Smooth muscle cell of the brain vasculature (primary cell): Measurements from ENCODE around the gene NOSTRIN.
"Not testable (repeated sequence)": the region's sequence is repeated elsewhere in the genome, so short reads cannot be mapped to it uniquely, and the experiment has no call there.

Experiments used
- DNase-seq: peaks from one replicate; pipeline ENCODE4 v3.0.0-alpha.2; 2012; ENCODE audit warnings: low read depth, low spot score

Gene NOSTRIN

GRCh38 chr2:168819050-168819715 lies 16.7 kb downstream of the NOSTRIN start:
- no peak for DNase-seq

GRCh38 chr2:168819829-168820489 lies 17.5 kb downstream of the NOSTRIN start:
- DNase-seq: no peak

DNA sequence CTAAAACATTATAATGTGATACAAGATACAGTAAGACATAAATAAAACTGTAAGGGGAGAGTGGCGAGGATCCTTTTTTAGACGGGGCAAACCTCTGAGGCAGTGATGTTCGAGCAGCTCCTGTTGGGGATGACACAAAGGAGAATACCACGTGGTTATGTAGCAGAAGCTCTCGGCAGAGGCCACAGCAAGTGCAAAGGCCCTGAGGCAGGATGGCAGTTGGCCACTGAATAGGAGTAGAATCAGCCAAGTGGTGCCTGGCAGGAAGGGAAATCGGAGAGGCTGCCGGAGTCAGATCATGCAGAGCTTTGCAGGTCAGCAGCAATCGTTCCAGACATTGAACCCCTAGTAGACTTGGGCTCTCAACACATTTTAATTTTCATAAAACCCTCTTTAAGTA lies 19.1 kb downstream of the NOSTRIN start:
- no peak for DNase-seq

DNA sequence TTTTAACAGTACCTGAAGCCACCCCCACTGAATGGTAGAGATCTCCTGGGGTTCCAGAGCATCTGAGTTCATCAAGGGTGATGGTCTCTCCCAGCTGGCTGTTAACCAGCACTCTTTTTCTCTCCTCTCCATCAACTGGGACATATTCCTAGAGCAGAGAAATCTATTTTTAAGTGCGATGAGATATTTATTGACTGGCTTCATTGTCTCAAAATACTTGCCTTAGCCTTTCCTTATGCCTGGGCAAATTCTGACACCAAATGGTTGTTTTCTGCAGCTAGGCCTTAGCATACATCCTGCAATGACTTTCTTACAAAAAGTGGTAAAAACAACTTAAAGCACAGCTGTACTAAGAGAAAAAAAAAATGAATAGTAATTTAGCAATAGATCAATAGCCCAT lies 19.6 kb downstream of the NOSTRIN start:
- DNase-seq: no peak

DNA sequence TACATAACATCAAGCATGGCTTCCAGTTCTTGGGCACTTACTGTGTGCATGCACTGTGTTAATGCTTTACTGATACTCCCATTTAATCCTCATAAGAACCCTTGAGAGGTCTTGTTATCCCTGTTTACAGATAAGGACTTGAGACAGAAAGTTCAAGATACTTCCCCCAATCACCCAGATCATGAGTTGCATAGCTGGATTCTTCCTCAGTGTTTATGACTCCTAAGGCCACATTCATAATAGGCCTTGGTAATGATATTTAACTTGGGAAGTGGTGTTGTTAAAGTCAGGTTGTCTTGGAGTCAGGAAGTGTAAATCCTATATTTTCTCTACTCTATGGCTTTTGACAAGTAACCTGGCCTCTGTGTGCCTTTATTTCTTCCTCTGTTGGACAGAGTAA lies 22.7 kb downstream of the NOSTRIN start:
- DNase-seq: no peak

DNA sequence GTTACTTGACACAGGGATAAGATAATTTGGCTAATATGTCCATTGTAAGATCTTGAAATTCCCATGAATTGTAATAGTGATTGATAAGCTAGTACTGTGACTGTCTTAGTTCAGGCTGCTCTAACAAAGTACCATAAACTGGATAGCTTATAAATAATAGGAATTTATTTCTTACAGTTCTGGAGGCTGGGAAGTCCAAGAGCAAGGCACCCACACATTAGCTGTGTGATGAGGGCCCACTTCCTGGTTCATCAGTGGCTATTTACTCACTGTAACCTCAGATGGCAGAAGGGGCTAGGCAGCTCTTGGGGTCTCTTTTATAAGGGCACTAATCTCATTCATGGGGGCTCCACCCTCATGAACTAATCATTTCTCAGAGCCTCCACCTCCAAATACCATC lies 28.5 kb downstream of the NOSTRIN start:
- DNase-seq: no peak

- no peak for DNase-seq
Observed at GRCh38 chr2:168831662-168832061, 29.2 kb downstream of the NOSTRIN start.

DNA sequence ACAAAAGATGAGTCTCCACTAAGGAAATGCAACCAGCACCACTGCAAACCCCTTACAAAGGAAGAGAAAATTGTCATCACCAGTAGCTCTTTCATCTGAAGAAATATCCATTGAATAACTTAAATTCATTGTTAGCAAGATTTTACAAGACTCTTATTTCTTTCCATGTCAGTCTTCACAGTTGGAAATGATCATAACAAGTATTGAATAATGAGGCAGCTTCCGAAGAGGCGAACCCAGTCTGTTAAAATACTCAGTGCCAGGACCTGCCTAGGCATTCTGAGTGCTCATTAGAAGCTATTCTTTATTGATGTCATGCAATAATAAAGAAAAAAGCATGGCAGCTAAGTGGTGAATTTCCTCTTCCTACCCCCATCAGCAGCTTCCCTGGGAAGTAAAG lies 33.5 kb downstream of the NOSTRIN start:
- DNase-seq: no peak

DNA sequence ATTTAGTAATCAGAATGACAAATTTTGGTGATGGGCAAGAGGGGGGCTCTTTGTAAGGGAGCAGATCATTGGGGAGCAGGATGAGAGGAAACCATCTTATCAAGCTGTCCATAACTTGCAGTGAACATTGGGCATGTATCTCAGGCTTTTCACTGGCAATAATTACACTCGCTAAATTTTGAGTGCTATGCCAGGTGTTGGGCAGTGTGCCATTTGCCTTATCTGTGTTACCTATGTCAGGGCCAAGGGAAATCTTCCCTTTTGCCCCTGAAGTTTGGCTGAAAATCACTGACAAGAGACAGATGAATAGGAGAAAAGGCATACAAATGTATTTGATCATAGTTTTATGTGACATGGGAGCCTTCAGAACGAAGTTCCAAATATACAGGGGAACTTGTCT lies 39.0 kb downstream of the NOSTRIN start:
- DNase-seq: no peak

GRCh38 chr2:168843253-168843652 lies 40.8 kb downstream of the NOSTRIN start:
- DNase-seq: no peak

DNA sequence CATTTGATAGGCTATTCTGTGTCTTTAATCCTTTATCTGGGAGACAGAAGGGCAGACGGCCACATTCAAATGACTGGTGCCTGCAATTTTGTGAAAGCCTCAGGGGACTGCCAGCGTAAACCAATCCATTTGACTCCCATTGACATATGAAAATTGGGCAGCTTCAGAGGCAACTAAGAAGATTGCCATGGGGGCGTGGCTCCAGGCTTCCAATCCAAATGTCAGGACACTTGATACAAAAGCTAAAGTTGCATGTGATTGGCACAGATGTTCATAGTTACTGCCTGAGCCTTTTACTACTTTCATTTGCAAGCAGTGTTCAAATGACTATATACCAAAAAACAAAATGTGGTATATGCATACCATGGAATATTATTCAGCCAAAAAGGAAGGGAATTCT lies 45.8 kb downstream of the NOSTRIN start:
- DNase-seq: no peak

- peak; percentile 7 for DNase-seq
Observed at GRCh38 chr2:168849610-168850009, 47.2 kb downstream of the NOSTRIN start.

GRCh38 chr2:168850846-168851245 lies 48.4 kb downstream of the NOSTRIN start:
- no peak for DNase-seq

DNA sequence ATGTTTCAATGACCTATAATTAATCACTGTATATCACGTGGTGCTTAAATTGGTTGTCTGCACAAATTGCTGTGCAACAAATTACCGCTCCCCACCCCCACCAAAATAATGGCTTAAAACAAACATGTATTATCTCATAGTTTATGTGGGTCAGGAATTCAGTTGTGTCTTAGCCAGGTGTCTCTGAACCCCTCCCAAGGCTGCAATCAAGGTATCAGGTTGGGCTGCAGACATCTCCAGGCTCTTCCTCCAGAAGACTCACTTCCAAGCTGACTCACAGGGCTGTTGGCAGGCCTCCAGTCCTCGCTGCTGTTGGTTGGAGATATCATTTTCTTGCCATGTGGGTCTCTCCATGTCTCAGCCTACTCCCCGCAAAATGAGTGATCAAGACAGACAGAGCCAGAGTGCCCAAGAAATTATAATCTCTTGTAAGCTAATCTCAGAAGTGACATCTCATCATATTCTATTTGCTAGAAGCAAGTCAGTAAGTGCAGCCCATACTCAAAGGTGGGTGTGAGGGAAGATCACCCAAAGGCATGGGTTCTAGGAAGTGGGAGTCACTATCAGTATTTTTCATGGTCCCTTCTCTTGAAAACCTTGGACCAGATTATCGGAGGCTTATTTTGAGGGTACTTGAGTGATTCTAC lies 49.4 kb downstream of the NOSTRIN start:
- DNase-seq: peak; percentile 32

- DNase-seq: no peak
Observed at GRCh38 chr2:168852481-168852880, 50.0 kb downstream of the NOSTRIN start.

GRCh38 chr2:168853471-168853870 lies 51.0 kb downstream of the NOSTRIN start:
- DNase-seq: no peak

GRCh38 chr2:168854651-168855050 lies 52.2 kb downstream of the NOSTRIN start:
- DNase-seq: no peak

DNA sequence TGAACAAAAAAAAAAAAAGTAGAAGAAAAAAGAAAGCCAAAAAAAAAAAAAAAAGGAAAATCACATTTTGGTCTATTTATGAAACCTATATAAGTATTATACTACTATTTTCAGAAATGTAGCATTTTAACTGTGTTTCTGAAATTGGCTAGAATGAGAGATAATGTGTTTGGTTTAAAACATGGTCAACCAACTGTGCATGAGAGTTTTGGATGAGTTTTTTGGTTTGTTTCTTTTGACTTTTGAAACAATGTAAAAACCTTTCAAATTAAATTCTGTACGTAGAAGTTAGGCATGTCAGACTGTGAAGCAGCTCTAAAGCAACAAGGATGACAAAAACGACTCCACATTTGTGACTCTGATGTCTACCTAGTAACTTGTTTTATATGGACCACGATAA lies 53.2 kb downstream of the NOSTRIN start:
- no peak for DNase-seq

DNA sequence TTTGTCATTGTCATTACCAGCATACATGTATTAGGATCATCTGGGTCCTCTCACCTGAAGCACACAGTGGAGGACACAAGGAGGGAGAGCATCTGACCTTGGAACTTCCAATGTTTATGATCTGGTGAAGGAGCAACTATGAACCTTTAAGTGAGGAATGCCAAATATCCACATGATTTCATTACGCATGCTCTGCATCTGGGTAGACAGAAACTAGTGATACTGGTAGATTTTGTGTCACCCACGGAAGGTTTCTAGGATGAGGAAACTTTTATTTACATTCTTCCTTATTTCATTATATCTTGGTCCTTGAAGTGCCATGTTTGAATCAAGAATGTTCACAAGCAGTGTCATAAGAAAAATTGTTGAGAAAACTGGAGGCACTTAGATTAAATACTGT lies 55.7 kb downstream of the NOSTRIN start:
- no peak for DNase-seq

DNA sequence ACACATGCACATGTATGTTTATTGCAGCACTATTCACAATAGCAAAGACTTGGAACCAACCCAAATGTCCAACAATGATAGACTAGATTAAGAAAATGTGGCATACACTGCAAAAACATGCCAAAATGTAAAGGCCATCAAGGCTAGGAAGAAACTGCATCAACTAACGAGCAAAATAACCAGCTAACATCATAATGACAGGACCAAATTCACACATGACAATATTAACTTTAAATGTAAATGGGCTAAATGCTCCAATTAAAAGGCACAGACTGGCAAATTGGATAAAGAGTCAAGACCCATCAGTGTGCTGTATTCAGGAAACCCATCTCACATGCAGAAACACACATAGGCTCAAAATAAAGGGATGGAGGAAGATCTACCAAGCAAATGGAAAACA lies 64.7 kb downstream of the NOSTRIN start:
- DNase-seq: not testable (repeated sequence)

DNA sequence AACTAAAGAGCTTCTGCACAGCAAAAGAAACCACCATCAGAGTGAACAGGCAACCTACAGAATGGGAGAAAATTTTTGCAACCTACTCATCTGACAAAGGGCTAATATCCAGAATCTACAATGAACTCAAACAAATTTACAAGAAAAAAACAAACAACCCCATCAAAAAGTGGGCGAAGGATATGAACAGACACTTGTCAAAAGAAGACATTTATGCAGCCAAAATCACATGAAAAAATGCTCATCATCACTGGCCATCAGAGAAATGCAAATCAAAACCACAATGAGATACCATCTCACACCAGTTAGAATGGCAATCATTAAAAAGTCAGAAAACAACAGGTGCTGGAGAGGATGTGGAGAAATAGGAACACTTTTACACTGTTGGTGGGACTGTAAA lies 67.9 kb downstream of the NOSTRIN start:
- not testable (repeated sequence) for DNase-seq

DNA sequence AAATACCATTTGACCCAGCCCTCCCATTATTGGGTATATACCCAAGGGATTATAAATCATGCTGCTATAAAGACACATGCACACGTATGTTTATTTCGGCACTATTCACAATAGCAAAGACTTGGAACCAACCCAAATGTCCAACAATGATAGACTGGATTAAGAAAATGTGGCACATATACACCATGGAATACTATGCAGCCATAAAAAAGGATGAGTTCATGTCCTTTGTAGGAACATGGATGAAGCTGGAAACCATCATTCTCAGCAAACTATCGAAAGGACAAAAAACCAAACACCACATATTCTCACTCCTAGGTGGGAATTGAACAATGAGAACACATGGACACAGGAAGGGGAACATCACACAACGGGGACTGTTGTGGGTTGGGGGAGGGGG lies 68.4 kb downstream of the NOSTRIN start:
- DNase-seq: not testable (repeated sequence)
